ENCODE measurements around the gene BCS1L. TPM values are rescaled to one million over a fixed set of nuclear protein-coding genes. Genes with fewer than 3 reads are reported as not detected.

BCS1L gene
- total and polyA plus RNA-seq, 3 experiments from 2014 or later: 10.1 to 93.9 (median 91.7) TPM

DNA sequence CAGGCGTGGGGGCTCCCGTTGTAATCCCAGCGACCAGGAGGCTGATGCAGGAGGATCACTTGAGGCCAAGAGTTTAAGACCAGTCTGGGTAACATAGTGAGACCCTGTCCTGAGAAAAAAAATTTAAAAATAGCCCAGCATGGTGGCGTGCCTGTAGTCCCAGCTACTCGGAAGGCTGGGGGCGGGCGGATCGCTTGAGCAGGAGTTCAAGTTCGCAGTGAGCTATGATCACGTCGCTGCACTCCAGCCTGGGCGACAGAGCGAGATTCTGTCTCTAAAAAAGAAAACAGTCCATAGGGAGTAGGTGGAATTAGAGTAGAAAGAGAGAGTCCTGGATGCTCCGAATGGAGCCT, 50.8 kb downstream of the BCS1L start:
- CTCF ChIA-PET: interaction anchor here (0.6 to 2.3 kb wide), 18 partner anchors 8 to 348 kb away, joined by 3 to 15 read pairs (median 5); partner anchors contain the start of genes BCS1L, RNF25, STK36 and ZNF142
- Mint-ChIP-seq H3K4me3 (peak overlapping the region; percentile 90 to 99 (median 95)), H3K4me1 (peaks cover 13 to 20% (median 17%) of the 10 kb centered on the region in 3 donors), H3K27ac (peak overlapping the region in 6 of 8 donors; percentile 22 to 93 (median 75)), H3K9me3 (no peaks in the 10 kb centered on the region), H3K27me3 (peaks cover 6 to 11% of the 10 kb centered on the region in 2 donors), H3K36me3 (peaks cover 0 to 8% (median 0%) of the 10 kb centered on the region in 3 donors)
- Histone ChIP-seq H3K9me3 (ENCODE audit: low read length) (no peaks in the 10 kb centered on the region), H3K36me3 (ENCODE audit: insufficient read depth, low read length) (no peaks in the 10 kb centered on the region), H3K4me3 (ENCODE audit: low read length) (peak overlapping the region; percentile 37), H3K27me3 (ENCODE audit: insufficient read depth, low read length, poor library complexity, severe bottlenecking) (no peaks in the 10 kb centered on the region), H3K27ac (ENCODE audit: low read depth, low read length) (no peak overlapping the region), H3K4me1 (ENCODE audit: insufficient read depth, low read length) (peaks cover 16% of the 10 kb centered on the region)
- no peak for DNase-seq
- POLR2A ChIA-PET: interaction anchor here (0.6 to 1.8 kb wide), 4 partner anchors 38 to 568 kb away, joined by 3 to 14 read pairs (median 3); partner anchors contain the start of genes BCS1L, RNF25, STK36 and ZNF142

GRCh38 chr2:218710687-218711549, 51.4 kb downstream of the BCS1L start, which contains the start of gene TTLL4:
TTLL4 (plus strand) TSS chr2:218710835; CDS start chr2:218737677, 26,842 bp downstream.
- Mint-ChIP-seq H3K4me1 (peaks cover 13 to 20% (median 17%) of the 10 kb centered on the region in 3 donors), H3K9me3 (no peaks in the 10 kb centered on the region), H3K27me3 (peaks cover 4 to 10% of the 10 kb centered on the region in 2 donors), H3K4me3 (peak within 1 kb of the TSS; percentile 90 to 99 (median 95)), H3K27ac (peak within 1 kb of the TSS; percentile 72 to 98 (median 94)), H3K36me3 (peaks cover 0 to 12% (median 2%) of the 10 kb centered on the region in 3 donors)
- H3K27me3 ChIP-seq (ENCODE audit: insufficient read depth, low read length, poor library complexity, severe bottlenecking): no peaks in the 10 kb centered on the region
- H3K27ac ChIP-seq (ENCODE audit: low read depth, low read length): peak within 1 kb of the TSS; percentile 82
- peaks cover 16% of the 10 kb centered on the region for H3K4me1 ChIP-seq (ENCODE audit: insufficient read depth, low read length)
- DNase-seq: peak; percentile 98 to 99 (median 99)
- CTCF ChIA-PET: interaction anchor here (0.6 to 2.3 kb wide), 21 partner anchors 8 to 349 kb away, joined by 3 to 15 read pairs (median 5); partner anchors contain the start of genes BCS1L, RNF25, STK36 and ZNF142
- H3K4me3 ChIP-seq (ENCODE audit: low read length): peak within 1 kb of the TSS; percentile 69
- POLR2A ChIA-PET: interaction anchor here (0.6 to 1.8 kb wide), 4 partner anchors 39 to 567 kb away, joined by 3 to 14 read pairs (median 3); partner anchors contain the start of genes BCS1L, RNF25, STK36 and ZNF142
- no peaks in the 10 kb centered on the region for H3K36me3 ChIP-seq (ENCODE audit: insufficient read depth, low read length)
- no peaks in the 10 kb centered on the region for H3K9me3 ChIP-seq (ENCODE audit: low read length)

GRCh38 chr2:218711550-218711929, 52.1 kb downstream of the BCS1L start:
- Mint-ChIP-seq H3K9me3 (no peaks in the 10 kb centered on the region), H3K27me3 (peaks cover 4 to 6% of the 10 kb centered on the region in 2 donors), H3K27ac (peak overlapping the region; percentile 54 to 98 (median 93)), H3K4me1 (peaks cover 13 to 20% (median 17%) of the 10 kb centered on the region in 3 donors), H3K36me3 (peaks cover 0 to 16% (median 2%) of the 10 kb centered on the region in 3 donors), H3K4me3 (peak overlapping the region; percentile 90 to 99 (median 95))
- Histone ChIP-seq H3K27ac (ENCODE audit: low read depth, low read length) (peak overlapping the region; percentile 82), H3K4me1 (ENCODE audit: insufficient read depth, low read length) (peaks cover 16% of the 10 kb centered on the region), H3K27me3 (ENCODE audit: insufficient read depth, low read length, poor library complexity, severe bottlenecking) (no peaks in the 10 kb centered on the region), H3K36me3 (ENCODE audit: insufficient read depth, low read length) (no peaks in the 10 kb centered on the region), H3K4me3 (ENCODE audit: low read length) (peak overlapping the region; percentile 69), H3K9me3 (ENCODE audit: low read length) (no peaks in the 10 kb centered on the region)
- CTCF ChIA-PET: interaction anchor here (0.8 to 2.3 kb wide), 10 partner anchors 8 to 187 kb away, joined by 3 to 15 read pairs (median 6); partner anchors contain the start of genes RNF25 and STK36
- DNase-seq: no peak
- POLR2A ChIA-PET: interaction anchor here (1.8 kb wide), 1 partner anchor 52 kb away, joined by 14 read pairs; the partner anchor contains the start of genes BCS1L and ZNF142

Other genes with a start within 250 kb of the BCS1L start
- gene VIL1, start 240.6 kb upstream of the BCS1L start, total RNA-seq: not detected
- not detected for gene VIL1, start 240.6 kb upstream of the BCS1L start, polyA plus RNA-seq
- gene USP37, start 91.3 kb upstream of the BCS1L start, total RNA-seq: 10 to 100 TPM; 29.9 to 31.5 TPM
- gene USP37, start 91.3 kb upstream of the BCS1L start, polyA plus RNA-seq: 12.5 TPM
- 100 to 1,000 TPM; 131 to 135 TPM for gene CNOT9, start 90.8 kb upstream of the BCS1L start, total RNA-seq
- gene CNOT9, start 90.8 kb upstream of the BCS1L start, polyA plus RNA-seq: 22.5 TPM
- gene PLCD4, start 51.8 kb upstream of the BCS1L start, total RNA-seq: under 1 TPM in 1 of 2 experiments, not detected in 1; 0.16 TPM
- 0.49 TPM for gene PLCD4, start 51.8 kb upstream of the BCS1L start, polyA plus RNA-seq
- 10 to 100 TPM; 60.4 to 64.0 TPM for gene ZNF142, start 60 bp upstream of the BCS1L start, total RNA-seq
- 19.7 TPM for gene ZNF142, start 60 bp upstream of the BCS1L start, polyA plus RNA-seq
- 10 to 100 TPM; 29.0 to 36.8 TPM for gene RNF25, start 12.3 kb downstream of the BCS1L start, total RNA-seq
- gene RNF25, start 12.3 kb downstream of the BCS1L start, polyA plus RNA-seq: 14.4 TPM
- 10 to 100 TPM; 19.9 to 21.4 TPM for gene STK36, start 12.4 kb downstream of the BCS1L start, total RNA-seq
- 3.9 TPM for gene STK36, start 12.4 kb downstream of the BCS1L start, polyA plus RNA-seq
- 10 to 100 TPM; 42.0 to 44.2 TPM for gene TTLL4, start 51.2 kb downstream of the BCS1L start, total RNA-seq
- gene TTLL4, start 51.2 kb downstream of the BCS1L start, polyA plus RNA-seq: 7.1 TPM
- 1 to 10 TPM; 1.2 TPM for gene CYP27A1, start 122.5 kb downstream of the BCS1L start, total RNA-seq
- not detected for gene CYP27A1, start 122.5 kb downstream of the BCS1L start, polyA plus RNA-seq
- gene PRKAG3, start 172.1 kb downstream of the BCS1L start, total RNA-seq: not detected
- not detected for gene PRKAG3, start 172.1 kb downstream of the BCS1L start, polyA plus RNA-seq
- under 1 TPM; 0.27 to 0.42 TPM for gene WNT6, start 200.1 kb downstream of the BCS1L start, total RNA-seq
- 0.39 TPM for gene WNT6, start 200.1 kb downstream of the BCS1L start, polyA plus RNA-seq
- gene WNT10A, start 221.2 kb downstream of the BCS1L start, total RNA-seq: 1 to 10 TPM; 1.0 to 1.5 TPM
- gene WNT10A, start 221.2 kb downstream of the BCS1L start, polyA plus RNA-seq: 1.1 TPM

Data from CD8-positive, alpha-beta memory T cell (primary cell).